22Rv1 (cell line): ENCODE results near the gene AGRP.

Experiments
- ZFX ChIP-seq: fragments of 450-650 bp; IDR thresholded peaks from 2 replicates; pipeline ENCODE4 v1.6.1; 2017; ENCODE audit warnings: antibody characterized with exemption, borderline replicate concordance
- TF ChIP-seq, protein P1 (sequence below): fragments of 450-650 bp; IDR thresholded peaks from 2 replicates; pipeline ENCODE4 v1.5.1; 2017; ENCODE audit warnings: mild to moderate bottlenecking

DNA sequence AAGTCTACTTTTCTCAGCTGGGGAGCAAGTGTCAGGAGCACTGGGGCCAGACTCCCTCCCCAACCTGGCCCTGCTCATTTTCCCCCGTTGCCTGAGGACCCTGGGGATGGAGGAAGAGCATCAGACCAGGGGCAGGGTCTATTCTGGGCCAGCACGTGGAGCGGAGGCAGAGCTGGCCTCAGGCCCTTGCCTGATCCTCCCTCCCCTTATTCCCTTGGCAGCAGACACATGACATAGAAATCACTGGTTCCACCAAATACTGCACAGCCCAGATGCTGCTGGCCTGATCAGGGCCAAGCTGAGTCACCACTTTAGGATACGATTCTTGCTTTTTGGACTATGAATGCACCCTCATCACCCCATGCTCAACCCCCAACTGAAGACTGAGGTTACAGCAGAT lies 15.8 kb upstream of the AGRP start:
- TF ChIP-seq, protein P1, sequence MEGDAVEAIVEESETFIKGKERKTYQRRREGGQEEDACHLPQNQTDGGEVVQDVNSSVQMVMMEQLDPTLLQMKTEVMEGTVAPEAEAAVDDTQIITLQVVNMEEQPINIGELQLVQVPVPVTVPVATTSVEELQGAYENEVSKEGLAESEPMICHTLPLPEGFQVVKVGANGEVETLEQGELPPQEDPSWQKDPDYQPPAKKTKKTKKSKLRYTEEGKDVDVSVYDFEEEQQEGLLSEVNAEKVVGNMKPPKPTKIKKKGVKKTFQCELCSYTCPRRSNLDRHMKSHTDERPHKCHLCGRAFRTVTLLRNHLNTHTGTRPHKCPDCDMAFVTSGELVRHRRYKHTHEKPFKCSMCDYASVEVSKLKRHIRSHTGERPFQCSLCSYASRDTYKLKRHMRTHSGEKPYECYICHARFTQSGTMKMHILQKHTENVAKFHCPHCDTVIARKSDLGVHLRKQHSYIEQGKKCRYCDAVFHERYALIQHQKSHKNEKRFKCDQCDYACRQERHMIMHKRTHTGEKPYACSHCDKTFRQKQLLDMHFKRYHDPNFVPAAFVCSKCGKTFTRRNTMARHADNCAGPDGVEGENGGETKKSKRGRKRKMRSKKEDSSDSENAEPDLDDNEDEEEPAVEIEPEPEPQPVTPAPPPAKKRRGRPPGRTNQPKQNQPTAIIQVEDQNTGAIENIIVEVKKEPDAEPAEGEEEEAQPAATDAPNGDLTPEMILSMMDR, result no peak
- TF ChIP-seq ZFX, result no peak
